HepG2 (cell line): ENCODE results near the gene SHTN1. TPM values are rescaled to one million over a fixed set of nuclear protein-coding genes. Genes with fewer than 3 reads are reported as not detected.

Source experiments
- ATAC-seq: fragments of 200-7000 bp; cut with Tn5 transposase; 3 replicates; pipeline ENCODE4 v1.9.1; 2020; ENCODE audit warnings: mild to moderate bottlenecking, moderate library complexity
- BruUV-seq: library from RNA; stranded (reverse); fragments of 400-500 nt; replicated peaks from 2 replicates; lab custom pipeline; 2021; lab: Mats Ljungman, UMichigan
- CTCF ChIA-PET: fragments of 300-600 bp; formaldehyde crosslinking; extraction: SDS; loops from one replicate; lab custom pipeline; 2021; ENCODE audit warnings: low total read pairs, inconsistent platforms, low intra/inter-chr PET ratio; lab: Yijun Ruan, JAX
- POLR2A ChIA-PET: fragments of 350-600 bp; sonication (Branson Sonifier 250); formaldehyde crosslinking; loops from one replicate; lab custom pipeline; 2020; ENCODE audit warnings: antibody characterized with exemption, inconsistent platforms; lab: Yijun Ruan, JAX
- DNase-seq: peaks from one replicate; pipeline ENCODE4 v3.0.0-alpha.2; 2015; ENCODE audit warnings: low spot score
- FAIRE-seq: peaks from 3 replicates; lab custom pipeline; 2011; peaks lifted over from hg19 to GRCh38; lab: Jason Lieb, UNC
- H2AFZ ChIP-seq: one replicate; pipeline ENCODE4 v1.6.1; 2011; ENCODE audit warnings: low read length, inconsistent platforms
- H3K27ac ChIP-seq: fragments of 300-600 bp; 3 replicates; pipeline ENCODE4 v1.8.0; 2011; ENCODE audit warnings: mixed run types, mild to moderate bottlenecking, mixed read lengths, low read length, inconsistent platforms; ENCODE audit not compliant: insufficient read depth; ENCODE audit errors: extremely low read length
- H3K27me3 ChIP-seq, 2 experiments: fragments of 200-600 bp in 1 of 2; 2 replicates in 1 of 2; 3 replicates in 1 of 2; pipeline versions ENCODE4 v1.6.0 to v1.8.0; 2011; ENCODE audit warnings: low read length in 2 of 2, mild to moderate bottlenecking in 2 of 2, moderate library complexity in 2 of 2, inconsistent platforms in 1 of 2; ENCODE audit not compliant: insufficient read depth in 2 of 2, control insufficient read depth in 1 of 2
- H3K36me3 ChIP-seq, 2 experiments: fragments of 200-600 bp in 1 of 2; replicated peaks in 1 of 2; 2 replicates in 1 of 2; 3 replicates in 1 of 2; pipeline versions ENCODE4 v1.5.1 to v1.8.0; 2011; ENCODE audit warnings: low read length in 2 of 2, inconsistent platforms in 1 of 2; ENCODE audit not compliant: insufficient read depth in 2 of 2, control insufficient read depth in 1 of 2
- H3K4me1 ChIP-seq: 2 replicates; pipeline ENCODE4 v1.5.1; 2012; ENCODE audit warnings: low read length, inconsistent platforms; ENCODE audit not compliant: insufficient read depth
- H3K4me2 ChIP-seq: 2 replicates; pipeline ENCODE4 v1.6.0; 2011; ENCODE audit warnings: low read depth, low read length, inconsistent platforms
- H3K4me3 ChIP-seq, 3 experiments: fragments of 200-600 bp in 1 of 3; sonication (generic), shearing (Covaris generic) in 1 of 3; replicated peaks in 1 of 3; 2 replicates each; pipeline ENCODE4 v1.5.1; 2011 to 2016; ENCODE audit warnings: low read length in 3 of 3, inconsistent platforms in 2 of 3, low read depth in 2 of 3, mild to moderate bottlenecking in 2 of 3, control low read depth in 1 of 3, mixed read lengths in 1 of 3; ENCODE audit not compliant: insufficient read depth in 1 of 3
- H3K79me2 ChIP-seq: one replicate; pipeline ENCODE4 v1.6.1; 2011; ENCODE audit warnings: low read length, inconsistent platforms; ENCODE audit not compliant: insufficient read depth
- H3K9ac ChIP-seq: 2 replicates; pipeline ENCODE4 v1.6.0; 2011; ENCODE audit warnings: mild to moderate bottlenecking, low read depth, low read length, inconsistent platforms; ENCODE audit not compliant: insufficient read depth
- H3K9me3 ChIP-seq: 2 replicates; pipeline ENCODE4 v1.5.1; 2012; ENCODE audit warnings: mild to moderate bottlenecking, low read length
- H4K20me1 ChIP-seq: 2 replicates; pipeline ENCODE4 v1.6.0; 2011; ENCODE audit warnings: inconsistent platforms, mild to moderate bottlenecking, low read length, moderate library complexity; ENCODE audit not compliant: insufficient read depth
- MED1 ChIP-seq: sonication (generic); formaldehyde crosslinking; IDR thresholded peaks from 2 replicates; pipeline ENCODE4 v1.4.0; 2020; ENCODE audit warnings: missing genetic modification reagents
- MYC ChIP-seq: sonication (generic); formaldehyde crosslinking; IDR thresholded peaks from 2 replicates; pipeline ENCODE4 v1.9.0; 2021; ENCODE audit warnings: missing genetic modification reagents, borderline replicate concordance
- NCOR1 ChIP-seq: fragments of 200-600 bp; sonication (generic); IDR thresholded peaks from 2 replicates; pipeline ENCODE4 v1.7.0; 2017; ENCODE audit warnings: antibody characterized with exemption, low read length, borderline replicate concordance
- ONECUT2 ChIP-seq: sonication (generic); formaldehyde crosslinking; IDR thresholded peaks from 2 replicates; pipeline ENCODE4 v1.4.0; 2020; ENCODE audit warnings: missing genetic modification reagents
- PHB2 ChIP-seq: fragments of 450-650 bp; IDR thresholded peaks from 2 replicates; pipeline ENCODE4 v1.6.1; 2018; ENCODE audit not compliant: partially characterized antibody
- RXRB ChIP-seq: IDR thresholded peaks from 2 replicates; pipeline ENCODE4 v1.6.1; 2016; ENCODE audit warnings: borderline replicate concordance, missing genetic modification reagents, missing compliant biosample characterization
- TOPORS ChIP-seq: sonication (generic); formaldehyde crosslinking; IDR thresholded peaks from 2 replicates; pipeline ENCODE4 v1.8.0; 2023; ENCODE audit warnings: mild to moderate bottlenecking, missing genetic modification reagents
- ZKSCAN8 ChIP-seq: IDR thresholded peaks from 2 replicates; pipeline ENCODE4 v1.6.1; 2016; ENCODE audit warnings: borderline replicate concordance, missing genetic modification reagents, missing compliant biosample characterization
- ZNF101 ChIP-seq: sonication (generic); formaldehyde crosslinking; IDR thresholded peaks from 2 replicates; pipeline ENCODE4 v1.4.0; 2020; ENCODE audit warnings: mild to moderate bottlenecking, low read depth, missing genetic modification reagents, borderline replicate concordance
- ZNF317 ChIP-seq: sonication (generic); formaldehyde crosslinking; IDR thresholded peaks from 2 replicates; pipeline ENCODE4 v1.5.0; 2020; ENCODE audit warnings: mild to moderate bottlenecking, missing genetic modification reagents
- ZNF431 ChIP-seq: sonication (generic); formaldehyde crosslinking; IDR thresholded peaks from 2 replicates; pipeline ENCODE4 v1.9.0; 2022; ENCODE audit warnings: missing genetic modification reagents, low read depth, mild to moderate bottlenecking, borderline replicate concordance
- ZNF432 ChIP-seq: sonication (generic); formaldehyde crosslinking; IDR thresholded peaks from 2 replicates; pipeline ENCODE4 v1.5.0; 2020; ENCODE audit warnings: missing genetic modification reagents, mild to moderate bottlenecking, borderline replicate concordance
- ZNF547 ChIP-seq: sonication (generic); formaldehyde crosslinking; IDR thresholded peaks from 2 replicates; pipeline ENCODE4 v1.5.1; 2020; ENCODE audit warnings: mild to moderate bottlenecking, missing genetic modification reagents
- ZNF589 ChIP-seq: sonication (generic); formaldehyde crosslinking; conservative IDR thresholded peaks from 2 replicates; pipeline ENCODE4 v1.8.0; 2022; ENCODE audit warnings: mild to moderate bottlenecking, moderate library complexity, missing genetic modification reagents
- WGBS: methylation state at CpG from one replicate; pipeline ENCODE4 v1.1.6; 2017; ENCODE audit warnings: low lambda C conversion rate; 5-methylcytosine and 5-hydroxymethylcytosine counted together
- in situ Hi-C: cut with HindIII; loops from 2 replicates; pipeline ENCODE4 v1.10.0; 2017; ENCODE audit warnings: low pct_unique_long_range_greater_than_20kb; ENCODE audit not compliant: extremely low pct_ligation_motif_present
- intact Hi-C: fragments of 100-400 bp; cut with micrococcal nuclease; formaldehyde crosslinking; loops from one replicate; pipeline ENCODE4 v1.10.0; 2022; ENCODE audit not compliant: unreplicated experiment
- polyA plus RNA-seq, 8 experiments: library from polyadenylated mRNA; depleted of rRNA in 3 of 8; stranded (reverse) in 7 of 8; unstranded in 1 of 8; fragments of >200 nt; fragmentation: Illumina TruSeq in 4 of 8; extraction: Trizol in 4 of 8; gene quantifications; 2 replicates each; pipeline versions ENCODE4 v1.2.1 to v1.2.3, GENCODE V29; 2011 to 2016; ENCODE audit warnings: low read depth in 4 of 8, missing spikeins in 1 of 8, mixed read lengths in 1 of 8; ENCODE audit not compliant: insufficient read depth in 1 of 8
- total RNA-seq, 5 experiments: library from RNA; depleted of rRNA; stranded (reverse); fragments of >200 nt; fragmentation: Illumina TruSeq; extraction: Trizol; gene quantifications; 2 replicates each; pipeline ENCODE4 v1.2.3, GENCODE V29; 2016; ENCODE audit warnings: low read depth in 1 of 5
- TF ChIP-seq, protein P1 (sequence below): sonication (generic); formaldehyde crosslinking; conservative IDR thresholded peaks from 2 replicates; pipeline ENCODE4 v1.4.0; 2020; ENCODE audit warnings: missing genetic modification reagents

Gene SHTN1
- total and polyA plus RNA-seq, 2 of the 13 experiments (the other 11 are each of a cell fraction or from before 2014, with no cell fraction given), result 11.3 to 15.6 TPM

DNA sequence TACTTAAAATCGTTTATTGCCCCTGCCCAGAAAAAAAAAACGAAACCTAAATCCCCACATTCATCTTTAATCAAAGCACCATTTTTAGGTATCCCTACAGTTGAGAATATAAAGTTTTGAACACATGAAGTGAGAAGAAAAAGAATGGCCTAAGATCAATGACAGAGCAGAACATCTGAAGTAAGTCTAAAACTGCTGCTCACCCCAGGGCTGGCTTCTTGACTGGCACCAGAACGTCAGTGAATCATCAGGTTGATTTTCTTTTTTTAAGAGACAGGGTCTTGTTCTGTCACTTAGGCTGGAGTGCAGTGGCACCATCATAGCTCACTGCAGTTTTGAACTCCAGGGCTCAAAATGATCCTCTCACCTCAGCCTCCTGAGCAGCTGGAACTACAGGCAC lies 24.9 kb downstream of the SHTN1 start:
- H3K36me3 ChIP-seq, result peaks cover 2 to 30% of the 10 kb centered on the region in 2 experiments; a peak in 3 of 5 replicates
- H3K4me3 ChIP-seq, result no peak overlapping the region
- H2AFZ ChIP-seq, result no peak overlapping the region
- ChIA-PET POLR2A (no interaction called here), CTCF (no interaction called here)
- no peaks in the 10 kb centered on the region for H3K27me3 ChIP-seq
- peaks cover 21% of the 10 kb centered on the region for H3K79me2 ChIP-seq
- FAIRE-seq (no peak), DNase-seq (no peak), ATAC-seq (no peak)
- TF ChIP-seq ONECUT2 (CRISPR knock-in tag), result no peak
- no peak for TF ChIP-seq MED1 (CRISPR knock-in tag)
- no peak for TF ChIP-seq ZKSCAN8
- in situ Hi-C loops, result no loop called here
- intact Hi-C loops, result no loop called here
- peaks cover 15% of the 10 kb centered on the region for H3K4me1 ChIP-seq
- no peaks in the 10 kb centered on the region for H3K9me3 ChIP-seq
- H3K27ac ChIP-seq, result no peak overlapping the region
- BruUV-seq, result no TSS peak
- H4K20me1 ChIP-seq, result no peaks in the 10 kb centered on the region
- 92% methylated on average over 3 of the region's 3 CpGs for WGBS
- H3K9ac ChIP-seq, result no peak overlapping the region
- no peak overlapping the region for H3K4me2 ChIP-seq

DNA sequence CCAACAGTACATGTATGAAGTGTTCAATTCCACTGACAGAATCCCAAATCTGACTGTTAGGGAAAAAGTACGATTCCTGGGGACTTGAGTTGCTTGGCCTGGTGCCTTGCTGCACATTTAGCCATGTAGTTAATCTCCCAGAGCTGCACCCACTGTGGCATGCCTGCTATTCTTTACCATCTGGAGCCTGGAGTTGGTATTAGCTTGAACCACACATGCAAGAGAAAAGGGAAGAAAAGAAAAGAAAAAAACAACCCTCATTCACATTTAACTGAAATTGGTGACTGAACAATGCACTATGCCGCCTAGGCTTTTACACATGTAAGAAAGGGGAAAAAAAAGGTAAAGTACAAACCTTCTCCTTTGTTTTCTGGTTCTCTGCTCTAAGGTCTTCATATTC lies 26.1 kb downstream of the SHTN1 start:
- Histone ChIP-seq H3K4me3 (no peak overlapping the region), H4K20me1 (no peaks in the 10 kb centered on the region), H2AFZ (no peak overlapping the region), H3K9ac (no peak overlapping the region), H3K9me3 (no peaks in the 10 kb centered on the region), H3K79me2 (peaks cover 14% of the 10 kb centered on the region), H3K27ac (no peak overlapping the region), H3K4me1 (peaks cover 4% of the 10 kb centered on the region), H3K27me3 (no peaks in the 10 kb centered on the region), H3K36me3 (peaks cover 2 to 30% of the 10 kb centered on the region in 2 experiments; a peak in 3 of 5 replicates), H3K4me2 (no peak overlapping the region)
- TF ChIP-seq ZNF431 (CRISPR knock-in tag) (no peak), ZNF432 (CRISPR knock-in tag) (no peak), TOPORS (no peak), MYC (no peak), RXRB (CRISPR knock-in tag) (no peak), ZNF547 (CRISPR knock-in tag) (no peak), ZNF317 (CRISPR knock-in tag) (no peak), PHB2 (no peak), ZNF101 (CRISPR knock-in tag) (no peak), NCOR1 (no peak), ZNF589 (CRISPR knock-in tag) (no peak)
- TF ChIP-seq, protein P1, sequence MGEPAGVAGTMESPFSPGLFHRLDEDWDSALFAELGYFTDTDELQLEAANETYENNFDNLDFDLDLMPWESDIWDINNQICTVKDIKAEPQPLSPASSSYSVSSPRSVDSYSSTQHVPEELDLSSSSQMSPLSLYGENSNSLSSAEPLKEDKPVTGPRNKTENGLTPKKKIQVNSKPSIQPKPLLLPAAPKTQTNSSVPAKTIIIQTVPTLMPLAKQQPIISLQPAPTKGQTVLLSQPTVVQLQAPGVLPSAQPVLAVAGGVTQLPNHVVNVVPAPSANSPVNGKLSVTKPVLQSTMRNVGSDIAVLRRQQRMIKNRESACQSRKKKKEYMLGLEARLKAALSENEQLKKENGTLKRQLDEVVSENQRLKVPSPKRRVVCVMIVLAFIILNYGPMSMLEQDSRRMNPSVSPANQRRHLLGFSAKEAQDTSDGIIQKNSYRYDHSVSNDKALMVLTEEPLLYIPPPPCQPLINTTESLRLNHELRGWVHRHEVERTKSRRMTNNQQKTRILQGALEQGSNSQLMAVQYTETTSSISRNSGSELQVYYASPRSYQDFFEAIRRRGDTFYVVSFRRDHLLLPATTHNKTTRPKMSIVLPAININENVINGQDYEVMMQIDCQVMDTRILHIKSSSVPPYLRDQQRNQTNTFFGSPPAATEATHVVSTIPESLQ (CRISPR knock-in tag), result no peak
- ATAC-seq (no peak), DNase-seq (no peak), FAIRE-seq (no peak)
- in situ Hi-C loops, result no loop called here
- ChIA-PET POLR2A (no interaction called here), CTCF (no interaction called here)
- intact Hi-C loops, result no loop called here
- no TSS peak for BruUV-seq
- 86% methylated on average over 2 of the region's 2 CpGs for WGBS
